H1 (cell line): ENCODE data around the gene BMPR1A.

Experiments
- CBX5 ChIP-seq: fragments of 300-800, 300-1000 bp; sonication (generic); IDR thresholded peaks from 2 replicates; pipeline ENCODE4 v1.7.1; 2016; ENCODE audit warnings: antibody characterized with exemption, low read length, low read depth
- FOSL1 ChIP-seq: IDR thresholded peaks from 2 replicates; pipeline ENCODE4 v1.6.1; 2011; ENCODE audit warnings: mild to moderate bottlenecking, low read depth, low read length, moderate library complexity; ENCODE audit not compliant: insufficient read depth
- JUN ChIP-seq: IDR thresholded peaks from 2 replicates; pipeline ENCODE4 v1.6.1; 2011; ENCODE audit warnings: low read depth, mild to moderate bottlenecking, improper control_type of control experiment, low read length
- JUND ChIP-seq: IDR thresholded peaks from 2 replicates; pipeline ENCODE4 v1.6.1; 2011; ENCODE audit warnings: mild to moderate bottlenecking, improper control_type of control experiment, low read length
- NANOG ChIP-seq: IDR thresholded peaks from 2 replicates; pipeline ENCODE4 v1.6.1; 2011; ENCODE audit warnings: low read length, low read depth, mild to moderate bottlenecking, inconsistent platforms; ENCODE audit not compliant: insufficient read depth, poor library complexity, severe bottlenecking
- NRF1 ChIP-seq: IDR thresholded peaks from 2 replicates; pipeline ENCODE4 v1.6.1; 2011; ENCODE audit warnings: mild to moderate bottlenecking, low read depth, low read length, improper control_type of control experiment
- POLR2A ChIP-seq, 2 experiments: IDR thresholded peaks; 1 replicate in 1 of 2; 2 replicates in 1 of 2; pipeline ENCODE4 v1.6.1; 2011; ENCODE audit warnings: low read depth in 2 of 2, low read length in 2 of 2, mild to moderate bottlenecking in 2 of 2; ENCODE audit errors: control extremely low read depth in 1 of 2
- POLR2AphosphoS5 ChIP-seq: IDR thresholded peaks from 2 replicates; pipeline ENCODE4 v1.6.1; 2011; ENCODE audit warnings: low read depth, low read length
- TAF1 ChIP-seq: IDR thresholded peaks from 2 replicates; pipeline ENCODE4 v1.6.1; 2011; ENCODE audit warnings: mild to moderate bottlenecking, low read depth, low read length
- TF ChIP-seq, protein P1 (sequence below), 3 experiments: IDR thresholded peaks; 1 replicate in 2 of 3; 2 replicates in 1 of 3; pipeline versions ENCODE4 v1.5.1 to v1.6.1; 2011; ENCODE audit warnings: low read length in 3 of 3, mild to moderate bottlenecking in 3 of 3, inconsistent platforms in 2 of 3, low read depth in 1 of 3, moderate library complexity in 1 of 3; ENCODE audit not compliant: insufficient read depth in 1 of 3; ENCODE audit errors: control extremely low read depth in 1 of 3
- TF ChIP-seq, protein P2 (sequence below): IDR thresholded peaks from 2 replicates; pipeline ENCODE4 v1.6.1; 2012; ENCODE audit warnings: inconsistent platforms

DNA sequence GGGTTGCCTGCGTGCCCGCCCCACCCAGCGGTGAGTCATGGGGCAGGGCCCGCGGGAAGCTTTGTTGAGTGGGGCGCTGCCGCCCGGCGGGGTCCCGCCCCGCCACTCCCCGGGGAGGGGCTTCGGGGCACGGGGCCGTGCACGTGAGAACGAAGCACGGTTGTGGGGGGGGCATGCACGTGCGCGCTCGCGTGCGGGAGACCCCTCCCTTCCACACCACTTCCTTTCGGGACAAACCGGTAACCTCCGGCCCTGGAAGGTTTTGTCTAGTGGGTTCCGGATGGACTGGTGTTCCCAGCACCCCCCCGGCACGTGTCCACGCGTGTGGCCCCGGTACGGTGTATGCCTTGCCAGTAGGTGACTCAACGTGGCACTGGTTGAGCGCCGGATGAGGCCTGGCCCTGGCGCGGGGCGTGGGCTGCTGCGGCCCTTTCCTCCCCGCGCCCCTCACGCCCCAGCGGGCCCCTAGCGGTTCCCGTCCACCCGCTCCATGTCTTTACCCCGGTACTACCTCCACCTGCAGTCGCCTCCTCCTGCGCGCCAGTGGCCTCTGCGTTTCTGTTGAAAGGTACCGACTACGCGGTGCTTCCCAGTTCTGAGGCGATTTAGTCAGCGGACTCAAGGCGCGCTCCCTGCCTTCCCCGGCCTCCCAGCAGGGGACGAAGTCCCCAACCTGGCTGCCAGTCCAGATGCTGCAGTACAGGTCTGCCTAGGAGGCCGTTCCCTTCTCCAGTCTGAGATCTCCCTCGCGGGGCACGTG, 215.0 kb downstream of the BMPR1A start:
- TF ChIP-seq, protein P1, sequence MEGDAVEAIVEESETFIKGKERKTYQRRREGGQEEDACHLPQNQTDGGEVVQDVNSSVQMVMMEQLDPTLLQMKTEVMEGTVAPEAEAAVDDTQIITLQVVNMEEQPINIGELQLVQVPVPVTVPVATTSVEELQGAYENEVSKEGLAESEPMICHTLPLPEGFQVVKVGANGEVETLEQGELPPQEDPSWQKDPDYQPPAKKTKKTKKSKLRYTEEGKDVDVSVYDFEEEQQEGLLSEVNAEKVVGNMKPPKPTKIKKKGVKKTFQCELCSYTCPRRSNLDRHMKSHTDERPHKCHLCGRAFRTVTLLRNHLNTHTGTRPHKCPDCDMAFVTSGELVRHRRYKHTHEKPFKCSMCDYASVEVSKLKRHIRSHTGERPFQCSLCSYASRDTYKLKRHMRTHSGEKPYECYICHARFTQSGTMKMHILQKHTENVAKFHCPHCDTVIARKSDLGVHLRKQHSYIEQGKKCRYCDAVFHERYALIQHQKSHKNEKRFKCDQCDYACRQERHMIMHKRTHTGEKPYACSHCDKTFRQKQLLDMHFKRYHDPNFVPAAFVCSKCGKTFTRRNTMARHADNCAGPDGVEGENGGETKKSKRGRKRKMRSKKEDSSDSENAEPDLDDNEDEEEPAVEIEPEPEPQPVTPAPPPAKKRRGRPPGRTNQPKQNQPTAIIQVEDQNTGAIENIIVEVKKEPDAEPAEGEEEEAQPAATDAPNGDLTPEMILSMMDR (IDR thresholded peaks at IDR 0.05; ENCODE audit: control extremely low read depth in 1 of 3, insufficient read depth in 1 of 3, low read depth in 1 of 3, low read length in 3 of 3): no peak
- peak; percentile 21; the same call in 1 of the 2 replicates for TF ChIP-seq TAF1
- TF ChIP-seq FOSL1: no peak
- TF ChIP-seq, protein P2, sequence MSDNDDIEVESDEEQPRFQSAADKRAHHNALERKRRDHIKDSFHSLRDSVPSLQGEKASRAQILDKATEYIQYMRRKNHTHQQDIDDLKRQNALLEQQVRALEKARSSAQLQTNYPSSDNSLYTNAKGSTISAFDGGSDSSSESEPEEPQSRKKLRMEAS: peak; percentile 92
- no peak for TF ChIP-seq NANOG
- TF ChIP-seq POLR2A (IDR thresholded peaks at IDR 0.05; ENCODE audit: control extremely low read depth in 1 of 2, low read depth in 2 of 2, low read length in 2 of 2): peak in 1 of 2 experiments; percentile 21; a peak in 1 of 3 replicates
- TF ChIP-seq NRF1: no peak
- no peak for TF ChIP-seq POLR2AphosphoS5
- TF ChIP-seq JUND: no peak; the same call in 1 of the 2 replicates
- TF ChIP-seq JUN: no peak
- no peak for TF ChIP-seq CBX5
